ENCODE measurements around the gene MTCL3.

The MTCL3 gene

DNA sequence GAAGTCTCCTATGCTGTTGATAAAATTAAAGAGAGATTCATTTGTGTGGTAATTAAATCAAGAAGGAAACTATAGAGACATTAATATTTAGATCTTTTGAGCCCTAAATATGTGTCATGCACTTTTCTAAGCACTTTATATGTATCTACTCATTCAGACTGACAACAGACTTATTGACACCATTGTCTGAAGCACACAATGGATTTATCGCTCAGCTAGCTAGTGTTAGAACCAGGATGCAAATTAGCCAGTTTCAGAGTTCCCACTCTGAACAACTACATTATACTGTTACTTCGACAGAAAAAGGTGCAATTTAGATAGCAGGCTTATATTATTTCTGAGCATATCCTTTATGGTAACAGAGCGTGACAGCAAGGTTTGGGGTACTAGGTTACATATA, 32.2 kb downstream of the MTCL3 start:
- WGBS = 94% methylated on average over 3 of the region's 3 CpGs
- Histone ChIP-seq H3K27ac (ENCODE audit: low read depth in 1 of 2, low read length in 2 of 2) (no peak overlapping the region), H3K36me3 (ENCODE audit: control insufficient read depth in 4 of 4, insufficient read depth in 3 of 4, low read depth in 1 of 4, low read length in 3 of 4) (no peaks in the 10 kb centered on the region), H3K4me3 (ENCODE audit: low read depth in 1 of 3, low read length in 3 of 3) (no peak overlapping the region), H3K9ac (ENCODE audit: low read depth in 1 of 2, low read length in 2 of 2) (no peak overlapping the region), H3K4me1 (ENCODE audit: control insufficient read depth in 4 of 4, insufficient read depth in 4 of 4, low read length in 3 of 4) (peaks cover 0 to 9% (median 6%) of the 10 kb centered on the region in 4 donors), H3K27me3 (ENCODE audit: control insufficient read depth in 4 of 4, insufficient read depth in 4 of 4, low read length in 3 of 4) (no peaks in the 10 kb centered on the region), H3K9me3 (ENCODE audit: control insufficient read depth in 4 of 4, low read length in 3 of 4) (no peaks in the 10 kb centered on the region)
- no peak for TF ChIP-seq GABPA (IDR thresholded peaks at IDR 0.05 in 1 of 2, conservative IDR thresholded peaks at IDR 0.05 in 1 of 2)
- TF ChIP-seq, protein P1, sequence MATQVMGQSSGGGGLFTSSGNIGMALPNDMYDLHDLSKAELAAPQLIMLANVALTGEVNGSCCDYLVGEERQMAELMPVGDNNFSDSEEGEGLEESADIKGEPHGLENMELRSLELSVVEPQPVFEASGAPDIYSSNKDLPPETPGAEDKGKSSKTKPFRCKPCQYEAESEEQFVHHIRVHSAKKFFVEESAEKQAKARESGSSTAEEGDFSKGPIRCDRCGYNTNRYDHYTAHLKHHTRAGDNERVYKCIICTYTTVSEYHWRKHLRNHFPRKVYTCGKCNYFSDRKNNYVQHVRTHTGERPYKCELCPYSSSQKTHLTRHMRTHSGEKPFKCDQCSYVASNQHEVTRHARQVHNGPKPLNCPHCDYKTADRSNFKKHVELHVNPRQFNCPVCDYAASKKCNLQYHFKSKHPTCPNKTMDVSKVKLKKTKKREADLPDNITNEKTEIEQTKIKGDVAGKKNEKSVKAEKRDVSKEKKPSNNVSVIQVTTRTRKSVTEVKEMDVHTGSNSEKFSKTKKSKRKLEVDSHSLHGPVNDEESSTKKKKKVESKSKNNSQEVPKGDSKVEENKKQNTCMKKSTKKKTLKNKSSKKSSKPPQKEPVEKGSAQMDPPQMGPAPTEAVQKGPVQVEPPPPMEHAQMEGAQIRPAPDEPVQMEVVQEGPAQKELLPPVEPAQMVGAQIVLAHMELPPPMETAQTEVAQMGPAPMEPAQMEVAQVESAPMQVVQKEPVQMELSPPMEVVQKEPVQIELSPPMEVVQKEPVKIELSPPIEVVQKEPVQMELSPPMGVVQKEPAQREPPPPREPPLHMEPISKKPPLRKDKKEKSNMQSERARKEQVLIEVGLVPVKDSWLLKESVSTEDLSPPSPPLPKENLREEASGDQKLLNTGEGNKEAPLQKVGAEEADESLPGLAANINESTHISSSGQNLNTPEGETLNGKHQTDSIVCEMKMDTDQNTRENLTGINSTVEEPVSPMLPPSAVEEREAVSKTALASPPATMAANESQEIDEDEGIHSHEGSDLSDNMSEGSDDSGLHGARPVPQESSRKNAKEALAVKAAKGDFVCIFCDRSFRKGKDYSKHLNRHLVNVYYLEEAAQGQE (IDR thresholded peaks at IDR 0.05) = no peak
- no peak for DNase-seq (ENCODE audit: low spot score)

DNA sequence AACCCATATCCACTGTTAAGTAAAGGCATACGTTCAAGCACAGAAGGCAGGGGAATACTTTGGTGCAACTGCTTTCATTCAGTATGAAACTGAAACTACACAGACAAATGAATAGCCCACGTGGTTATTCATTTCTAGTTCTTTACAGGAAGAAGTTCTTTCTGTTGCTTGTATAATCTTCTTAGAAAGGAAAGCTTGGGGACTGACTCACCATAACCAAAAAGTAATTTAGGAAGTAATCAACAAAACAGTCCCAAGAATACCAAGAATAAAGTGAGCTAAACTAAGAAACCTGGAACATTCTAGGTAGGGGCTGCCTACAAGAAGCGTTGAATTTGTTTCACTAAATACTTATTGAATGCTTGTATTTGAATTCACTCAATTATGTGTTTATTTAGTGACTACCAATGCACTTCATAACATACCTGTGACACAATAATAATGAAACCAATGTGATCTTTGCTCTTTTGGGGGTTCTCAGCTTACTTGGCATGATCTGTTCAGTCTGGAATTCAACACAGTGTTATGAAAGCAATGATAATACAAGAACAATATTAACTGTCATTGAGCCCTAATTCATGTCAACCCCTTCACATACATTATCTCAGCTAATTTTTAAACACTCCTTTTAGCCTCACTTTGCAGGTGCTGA, 34.8 kb downstream of the MTCL3 start:
- Histone ChIP-seq H3K27ac (ENCODE audit: low read depth in 1 of 2, low read length in 2 of 2) (peak overlapping the region in 1 of 2 donors; percentile 52), H3K27me3 (ENCODE audit: control insufficient read depth in 4 of 4, insufficient read depth in 4 of 4, low read length in 3 of 4) (no peaks in the 10 kb centered on the region), H3K9ac (ENCODE audit: low read depth in 1 of 2, low read length in 2 of 2) (no peak overlapping the region), H3K4me1 (ENCODE audit: control insufficient read depth in 4 of 4, insufficient read depth in 4 of 4, low read length in 3 of 4) (peaks cover 0 to 9% (median 6%) of the 10 kb centered on the region in 4 donors), H3K36me3 (ENCODE audit: control insufficient read depth in 4 of 4, insufficient read depth in 3 of 4, low read depth in 1 of 4, low read length in 3 of 4) (no peaks in the 10 kb centered on the region), H3K4me3 (ENCODE audit: low read depth in 1 of 3, low read length in 3 of 3) (peak overlapping the region in 1 of 3 donors; percentile 31), H3K9me3 (ENCODE audit: control insufficient read depth in 4 of 4, low read length in 3 of 4) (no peaks in the 10 kb centered on the region)
- WGBS = 22% methylated on average over 3 of the region's 3 CpGs
- TF ChIP-seq HNF4A (conservative IDR thresholded peaks at IDR 0.05) (peak; percentile 8 to 28), HNF4G (IDR thresholded peaks at IDR 0.05) (no peak)
- DNase-seq (ENCODE audit: low spot score) = no peak

DNA sequence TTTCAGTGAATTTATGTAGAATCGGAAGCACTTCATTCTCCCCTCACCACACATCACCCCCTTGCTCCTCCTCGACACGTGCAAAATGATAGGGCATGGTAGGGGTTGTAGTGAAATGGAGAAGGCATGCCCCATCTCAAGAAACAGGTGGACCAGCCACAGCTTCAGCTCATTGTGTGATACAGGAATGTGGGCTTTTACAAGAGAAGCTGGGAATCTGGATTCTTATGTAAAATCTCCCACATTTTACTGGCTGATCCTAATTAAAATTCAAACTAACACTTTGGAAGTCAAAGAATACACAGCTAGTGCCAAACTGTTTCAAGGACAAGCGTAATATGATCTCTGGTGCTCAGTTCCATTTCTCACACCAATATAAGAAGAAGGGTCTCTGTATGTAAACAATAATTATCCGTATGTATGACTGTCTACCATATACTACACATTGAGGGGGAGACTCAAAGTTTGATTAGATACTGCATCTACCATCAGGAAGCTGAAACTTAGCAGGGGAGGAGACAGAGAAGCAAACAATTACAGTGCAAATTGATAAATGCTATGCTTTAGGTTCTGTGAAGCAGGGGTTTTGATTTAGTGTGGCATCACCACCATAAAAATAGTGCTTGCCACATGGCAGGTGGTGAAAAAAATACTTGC, 35.6 kb downstream of the MTCL3 start:
- Histone ChIP-seq H3K27me3 (ENCODE audit: control insufficient read depth in 4 of 4, insufficient read depth in 4 of 4, low read length in 3 of 4) (no peaks in the 10 kb centered on the region), H3K4me1 (ENCODE audit: control insufficient read depth in 4 of 4, insufficient read depth in 4 of 4, low read length in 3 of 4) (peaks cover 0 to 9% (median 6%) of the 10 kb centered on the region in 4 donors), H3K9me3 (ENCODE audit: control insufficient read depth in 4 of 4, low read length in 3 of 4) (no peaks in the 10 kb centered on the region), H3K4me3 (ENCODE audit: low read depth in 1 of 3, low read length in 3 of 3) (peak overlapping the region in 1 of 3 donors; percentile 31), H3K27ac (ENCODE audit: low read depth in 1 of 2, low read length in 2 of 2) (peak overlapping the region in 1 of 2 donors; percentile 52), H3K36me3 (ENCODE audit: control insufficient read depth in 4 of 4, insufficient read depth in 3 of 4, low read depth in 1 of 4, low read length in 3 of 4) (no peaks in the 10 kb centered on the region), H3K9ac (ENCODE audit: low read depth in 1 of 2, low read length in 2 of 2) (no peak overlapping the region)
- TF ChIP-seq, protein P2, sequence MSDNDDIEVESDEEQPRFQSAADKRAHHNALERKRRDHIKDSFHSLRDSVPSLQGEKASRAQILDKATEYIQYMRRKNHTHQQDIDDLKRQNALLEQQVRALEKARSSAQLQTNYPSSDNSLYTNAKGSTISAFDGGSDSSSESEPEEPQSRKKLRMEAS (IDR thresholded peaks at IDR 0.05) = no peak
- TF ChIP-seq HNF4G (IDR thresholded peaks at IDR 0.05) = no peak
- no peak for TF ChIP-seq HNF4A (conservative IDR thresholded peaks at IDR 0.05)
- TF ChIP-seq, protein P1 (IDR thresholded peaks at IDR 0.05) = no peak
- no peak for TF ChIP-seq GABPA (IDR thresholded peaks at IDR 0.05 in 1 of 2, conservative IDR thresholded peaks at IDR 0.05 in 1 of 2)
- TF ChIP-seq JUND (IDR thresholded peaks at IDR 0.05) = no peak
- TF ChIP-seq RAD21 (IDR thresholded peaks at IDR 0.05) = no peak
- TF ChIP-seq RXRA (IDR thresholded peaks at IDR 0.05) = no peak
- TF ChIP-seq, protein P3, sequence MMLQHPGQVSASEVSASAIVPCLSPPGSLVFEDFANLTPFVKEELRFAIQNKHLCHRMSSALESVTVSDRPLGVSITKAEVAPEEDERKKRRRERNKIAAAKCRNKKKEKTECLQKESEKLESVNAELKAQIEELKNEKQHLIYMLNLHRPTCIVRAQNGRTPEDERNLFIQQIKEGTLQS (IDR thresholded peaks at IDR 0.05) = no peak
- TF ChIP-seq, protein P4, sequence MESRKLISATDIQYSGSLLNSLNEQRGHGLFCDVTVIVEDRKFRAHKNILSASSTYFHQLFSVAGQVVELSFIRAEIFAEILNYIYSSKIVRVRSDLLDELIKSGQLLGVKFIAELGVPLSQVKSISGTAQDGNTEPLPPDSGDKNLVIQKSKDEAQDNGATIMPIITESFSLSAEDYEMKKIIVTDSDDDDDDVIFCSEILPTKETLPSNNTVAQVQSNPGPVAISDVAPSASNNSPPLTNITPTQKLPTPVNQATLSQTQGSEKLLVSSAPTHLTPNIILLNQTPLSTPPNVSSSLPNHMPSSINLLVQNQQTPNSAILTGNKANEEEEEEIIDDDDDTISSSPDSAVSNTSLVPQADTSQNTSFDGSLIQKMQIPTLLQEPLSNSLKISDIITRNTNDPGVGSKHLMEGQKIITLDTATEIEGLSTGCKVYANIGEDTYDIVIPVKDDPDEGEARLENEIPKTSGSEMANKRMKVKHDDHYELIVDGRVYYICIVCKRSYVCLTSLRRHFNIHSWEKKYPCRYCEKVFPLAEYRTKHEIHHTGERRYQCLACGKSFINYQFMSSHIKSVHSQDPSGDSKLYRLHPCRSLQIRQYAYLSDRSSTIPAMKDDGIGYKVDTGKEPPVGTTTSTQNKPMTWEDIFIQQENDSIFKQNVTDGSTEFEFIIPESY (IDR thresholded peaks at IDR 0.05) = no peak
- no peak for DNase-seq (ENCODE audit: low spot score)
- 76% methylated on average over 5 of the region's 5 CpGs for WGBS
